ENCODE data around the gene CCDC127. TPM values are rescaled to one million over a fixed set of nuclear protein-coding genes. Genes with fewer than 3 reads are reported as not detected.

CCDC127 gene
- total and polyA plus RNA-seq, 2 of the 13 experiments (the other 11 are each of a cell fraction or from before 2014, with no cell fraction given): 2.9 to 4.3 TPM

DNA sequence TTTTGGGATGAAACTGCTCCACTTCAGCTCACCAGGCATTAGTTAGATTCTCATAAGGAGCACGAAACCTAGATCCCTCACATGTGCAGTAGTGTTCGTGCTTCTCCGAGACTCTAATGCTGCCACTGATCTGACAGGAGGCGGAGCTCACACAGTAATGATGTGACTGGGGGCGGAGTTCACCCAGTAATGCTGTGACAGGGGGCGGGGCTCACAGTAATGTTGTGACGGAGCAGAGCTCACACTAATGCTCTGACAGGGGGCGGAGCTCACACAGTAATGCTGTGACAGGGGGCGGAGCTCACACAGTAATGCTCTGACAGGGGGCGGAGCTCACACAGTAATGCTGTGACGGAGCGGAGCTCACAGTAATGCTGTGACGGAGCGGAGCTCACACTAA lies 53.7 kb downstream of the CCDC127 start:
- 67% methylated on average over 6 of the region's 14 CpGs for WGBS (ENCODE audit: low lambda C conversion rate)

DNA sequence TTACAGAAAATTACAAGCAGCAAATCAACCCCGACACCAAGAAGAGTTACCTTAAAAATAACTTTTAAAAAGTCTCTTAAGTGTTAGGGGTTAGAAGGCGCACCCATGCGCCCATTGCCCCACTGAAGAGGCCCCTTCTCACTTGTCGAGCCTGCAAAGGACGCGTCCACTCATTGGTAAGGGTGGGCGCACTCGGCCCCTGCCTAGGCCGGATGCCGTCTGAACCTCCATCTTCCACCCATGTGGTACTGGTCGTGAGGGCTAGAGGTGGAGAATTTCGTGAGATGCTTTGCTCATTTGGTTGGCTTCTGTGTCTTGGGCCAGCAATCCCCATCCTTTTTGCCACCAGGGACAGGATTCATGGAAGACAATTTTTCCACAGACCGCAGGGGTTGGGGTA lies 54.1 kb downstream of the CCDC127 start:
- Histone ChIP-seq H2AFZ (ENCODE audit: low read length) (no peak overlapping the region), H3K4me2 (ENCODE audit: low read depth, low read length) (no peak overlapping the region), H3K4me1 (ENCODE audit: insufficient read depth, low read length) (no peaks in the 10 kb centered on the region), H3K27me3 (ENCODE audit: control insufficient read depth in 1 of 2, insufficient read depth in 2 of 2, low read length in 2 of 2) (peaks cover 8 to 45% of the 10 kb centered on the region in 2 experiments), H3K4me3 (replicated peaks in 1 of 3; ENCODE audit: insufficient read depth in 1 of 3, low read depth in 2 of 3, low read length in 3 of 3) (no peak overlapping the region), H3K36me3 (replicated peaks in 1 of 2; ENCODE audit: control insufficient read depth in 1 of 2, insufficient read depth in 2 of 2, low read length in 2 of 2) (no peaks in the 10 kb centered on the region), H3K79me2 (ENCODE audit: insufficient read depth, low read length) (no peaks in the 10 kb centered on the region), H3K9ac (ENCODE audit: insufficient read depth, low read depth, low read length) (no peak overlapping the region), H3K27ac (ENCODE audit: extremely low read length, insufficient read depth, low read length) (no peak overlapping the region), H4K20me1 (ENCODE audit: insufficient read depth, low read length) (no peaks in the 10 kb centered on the region), H3K9me3 (ENCODE audit: low read length) (no peaks in the 10 kb centered on the region)
- intact Hi-C loops (cut with micrococcal nuclease; ENCODE audit: unreplicated experiment): no loop called here
- BruUV-seq (replicated peaks): no TSS peak
- ATAC-seq (no peak), FAIRE-seq (no peak), DNase-seq (ENCODE audit: low spot score) (no peak)
- in situ Hi-C loops (cut with HindIII; ENCODE audit: extremely low pct_ligation_motif_present, low pct_unique_long_range_greater_than_20kb): no loop called here
- ChIA-PET CTCF (ENCODE audit: low intra/inter-chr PET ratio, low total read pairs) (no interaction called here), POLR2A (no interaction called here)
- TF ChIP-seq BHLHE40 (IDR thresholded peaks at IDR 0.05; ENCODE audit: low read length) (no peak), TAF15 (IDR thresholded peaks at IDR 0.05; ENCODE audit: low read depth, low read length, poor library complexity, severe bottlenecking) (no peak), NR1H2 (CRISPR knock-in tag; IDR thresholded peaks at IDR 0.05; ENCODE audit: borderline replicate concordance, low read depth) (no peak), REL (CRISPR knock-in tag; conservative IDR thresholded peaks at IDR 0.05) (no peak), ZNF616 (CRISPR knock-in tag; IDR thresholded peaks at IDR 0.05; ENCODE audit: low read depth) (no peak), JDP2 (CRISPR knock-in tag; IDR thresholded peaks at IDR 0.05; ENCODE audit: borderline replicate concordance) (no peak), ZNF546 (CRISPR knock-in tag; conservative IDR thresholded peaks at IDR 0.05) (no peak), MAFG (CRISPR knock-in tag; IDR thresholded peaks at IDR 0.05) (no peak)
- 54% methylated on average over 13 of the region's 13 CpGs for WGBS (ENCODE audit: low lambda C conversion rate)

More for the DNA sequence above, 53.7 kb downstream of the CCDC127 start:
- ATAC-seq: no peak
- Histone ChIP-seq H3K4me2 (ENCODE audit: low read depth, low read length) (no peak overlapping the region), H3K36me3 (replicated peaks in 1 of 2; ENCODE audit: control insufficient read depth in 1 of 2, insufficient read depth in 2 of 2, low read length in 2 of 2) (no peaks in the 10 kb centered on the region), H4K20me1 (ENCODE audit: insufficient read depth, low read length) (no peaks in the 10 kb centered on the region), H3K9ac (ENCODE audit: insufficient read depth, low read depth, low read length) (no peak overlapping the region), H3K27me3 (ENCODE audit: control insufficient read depth in 1 of 2, insufficient read depth in 2 of 2, low read length in 2 of 2) (peaks cover 7 to 42% of the 10 kb centered on the region in 2 experiments), H2AFZ (ENCODE audit: low read length) (no peak overlapping the region), H3K9me3 (ENCODE audit: low read length) (no peaks in the 10 kb centered on the region), H3K4me1 (ENCODE audit: insufficient read depth, low read length) (no peaks in the 10 kb centered on the region), H3K27ac (ENCODE audit: extremely low read length, insufficient read depth, low read length) (no peak overlapping the region), H3K79me2 (ENCODE audit: insufficient read depth, low read length) (no peaks in the 10 kb centered on the region), H3K4me3 (replicated peaks in 1 of 3; ENCODE audit: insufficient read depth in 1 of 3, low read depth in 2 of 3, low read length in 3 of 3) (no peak overlapping the region)
- ChIA-PET CTCF (ENCODE audit: low intra/inter-chr PET ratio, low total read pairs) (no interaction called here), POLR2A (no interaction called here)
- no peak for DNase-seq (ENCODE audit: low spot score)
- intact Hi-C loops (cut with micrococcal nuclease; ENCODE audit: unreplicated experiment): no loop called here
- FAIRE-seq: no peak
- in situ Hi-C loops (cut with HindIII; ENCODE audit: extremely low pct_ligation_motif_present, low pct_unique_long_range_greater_than_20kb): no loop called here
- TF ChIP-seq, protein P1, sequence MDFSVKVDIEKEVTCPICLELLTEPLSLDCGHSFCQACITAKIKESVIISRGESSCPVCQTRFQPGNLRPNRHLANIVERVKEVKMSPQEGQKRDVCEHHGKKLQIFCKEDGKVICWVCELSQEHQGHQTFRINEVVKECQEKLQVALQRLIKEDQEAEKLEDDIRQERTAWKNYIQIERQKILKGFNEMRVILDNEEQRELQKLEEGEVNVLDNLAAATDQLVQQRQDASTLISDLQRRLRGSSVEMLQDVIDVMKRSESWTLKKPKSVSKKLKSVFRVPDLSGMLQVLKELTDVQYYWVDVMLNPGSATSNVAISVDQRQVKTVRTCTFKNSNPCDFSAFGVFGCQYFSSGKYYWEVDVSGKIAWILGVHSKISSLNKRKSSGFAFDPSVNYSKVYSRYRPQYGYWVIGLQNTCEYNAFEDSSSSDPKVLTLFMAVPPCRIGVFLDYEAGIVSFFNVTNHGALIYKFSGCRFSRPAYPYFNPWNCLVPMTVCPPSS (IDR thresholded peaks at IDR 0.05): no peak
- TF ChIP-seq MBD4 (IDR thresholded peaks at IDR 0.05; ENCODE audit: borderline replicate concordance, low read length) (no peak), PHF5A (CRISPR knock-in tag; IDR thresholded peaks at IDR 0.05; ENCODE audit: low read depth, unreplicated experiment) (no peak), FOXA3 (CRISPR knock-in tag; IDR thresholded peaks at IDR 0.05) (no peak)
- TF ChIP-seq, protein P2, sequence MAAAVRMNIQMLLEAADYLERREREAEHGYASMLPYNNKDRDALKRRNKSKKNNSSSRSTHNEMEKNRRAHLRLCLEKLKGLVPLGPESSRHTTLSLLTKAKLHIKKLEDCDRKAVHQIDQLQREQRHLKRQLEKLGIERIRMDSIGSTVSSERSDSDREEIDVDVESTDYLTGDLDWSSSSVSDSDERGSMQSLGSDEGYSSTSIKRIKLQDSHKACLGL (CRISPR knock-in tag; IDR thresholded peaks at IDR 0.05): no peak
- no TSS peak for BruUV-seq (replicated peaks)

Measured in HepG2 (cell line).